NCI-H524 treated with DMSO at 0.1 percent for 48 hours (cell line): ENCODE measurements around the gene ENDOG.
A peak's percentile ranks its signal among the peaks of the same experiment; 100 is the strongest.
"Not testable (repeated sequence)": the region's sequence is repeated elsewhere in the genome, so short reads cannot be mapped to it uniquely, and the experiment has no call there.

ENCODE experiments used
- DNase-seq: peaks from one replicate; lab custom pipeline; 2025; lab: John Stamatoyannopoulos, UW

Gene ENDOG

DNA sequence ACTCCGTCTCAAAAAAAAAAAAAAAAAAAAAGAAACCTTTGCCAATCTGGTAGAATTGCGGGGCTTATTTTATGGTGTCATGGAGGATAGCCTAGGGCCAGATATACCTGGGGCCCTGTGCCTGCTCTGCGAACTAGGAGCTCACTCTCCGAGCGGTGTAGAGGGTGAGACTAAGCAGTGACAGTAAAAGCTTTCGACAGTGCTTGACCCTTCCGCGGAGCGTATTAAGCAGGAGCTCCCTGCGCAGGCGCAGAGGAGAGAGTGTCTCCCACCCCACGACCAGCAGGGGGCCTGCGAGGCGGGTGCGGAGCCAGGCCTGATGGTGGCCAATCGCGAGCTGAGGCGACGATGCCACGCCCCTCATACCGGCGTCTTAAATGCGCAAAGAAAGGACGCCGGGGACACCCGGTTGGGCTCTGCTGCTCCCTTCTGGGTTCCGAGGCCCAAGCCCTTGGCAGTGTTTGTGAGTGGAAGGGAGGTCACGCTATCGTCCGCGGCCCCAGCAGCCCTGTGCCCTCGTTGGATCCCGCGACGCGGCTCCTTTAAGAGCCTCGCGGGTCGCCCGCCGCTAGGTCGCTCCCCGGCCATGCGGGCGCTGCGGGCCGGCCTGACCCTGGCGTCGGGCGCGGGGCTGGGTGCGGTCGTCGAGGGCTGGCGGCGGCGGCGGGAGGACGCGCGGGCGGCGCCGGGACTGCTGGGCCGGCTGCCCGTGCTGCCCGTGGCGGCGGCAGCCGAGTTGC lies at the start of gene ENDOG:
Gene ENDOG (plus strand): TSS at position 402 of the 740 bp plus-strand sequence. CDS start 185 bp downstream, at position 587.
- peak; percentile 91 for DNase-seq

DNA sequence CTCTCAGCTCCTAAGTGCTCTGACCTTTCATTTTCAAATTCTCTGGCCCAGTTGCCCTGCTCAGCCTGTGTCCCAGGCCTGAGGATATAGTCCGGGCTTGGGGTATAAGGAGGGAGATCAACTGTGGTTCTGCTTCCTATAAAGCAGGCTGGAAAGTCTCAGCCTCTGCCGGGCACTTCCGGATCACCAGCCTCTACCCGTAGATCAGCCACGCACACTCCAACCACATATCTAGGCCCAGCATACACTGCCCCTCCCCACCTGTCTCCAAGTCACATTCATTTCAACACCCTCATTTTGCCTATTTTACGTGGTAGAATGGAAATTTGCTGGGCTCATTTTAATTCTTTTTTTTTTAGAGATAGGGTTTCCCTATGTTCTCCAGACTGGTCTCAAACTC lies 49.7 kb upstream of the ENDOG start:
- no peak for DNase-seq

DNA sequence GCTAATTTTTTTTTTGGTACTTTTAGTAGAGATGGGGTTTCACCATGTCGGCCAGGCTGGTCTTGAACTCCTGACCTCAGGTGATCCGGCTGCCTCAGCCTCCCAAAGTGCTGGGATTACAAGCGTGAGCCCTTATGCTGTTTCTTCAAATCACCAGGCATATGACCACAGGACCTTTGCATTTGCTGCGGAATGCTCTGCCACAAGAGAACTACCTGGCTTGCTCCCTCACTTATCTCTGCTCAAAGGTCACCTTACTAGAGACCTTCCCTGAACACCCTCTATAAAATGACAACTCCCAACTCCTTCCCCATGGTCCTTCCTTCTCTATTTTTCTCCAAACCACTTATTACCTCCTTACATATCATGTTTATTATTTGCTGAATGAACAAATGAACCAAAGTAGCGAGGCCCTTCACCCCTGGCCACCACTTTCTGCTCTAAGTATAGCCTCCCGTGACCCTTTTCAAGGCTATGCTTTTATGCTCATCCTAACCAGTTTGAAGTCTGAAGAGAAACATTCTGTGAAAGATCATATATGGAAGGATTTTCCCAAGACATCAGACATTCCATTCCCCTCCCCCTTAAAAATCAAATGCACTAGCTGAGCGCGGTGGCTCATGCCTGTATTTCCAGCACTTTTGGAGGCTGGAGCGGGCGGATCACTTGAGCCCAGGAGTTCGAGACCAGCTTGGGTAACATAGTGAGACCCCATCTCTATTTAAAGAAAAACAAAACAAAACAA lies 47.8 kb upstream of the ENDOG start:
- no peak for DNase-seq

GRCh38 chr9:128771094-128771721 lies 47.1 kb upstream of the ENDOG start:
- DNase-seq = no peak

DNA sequence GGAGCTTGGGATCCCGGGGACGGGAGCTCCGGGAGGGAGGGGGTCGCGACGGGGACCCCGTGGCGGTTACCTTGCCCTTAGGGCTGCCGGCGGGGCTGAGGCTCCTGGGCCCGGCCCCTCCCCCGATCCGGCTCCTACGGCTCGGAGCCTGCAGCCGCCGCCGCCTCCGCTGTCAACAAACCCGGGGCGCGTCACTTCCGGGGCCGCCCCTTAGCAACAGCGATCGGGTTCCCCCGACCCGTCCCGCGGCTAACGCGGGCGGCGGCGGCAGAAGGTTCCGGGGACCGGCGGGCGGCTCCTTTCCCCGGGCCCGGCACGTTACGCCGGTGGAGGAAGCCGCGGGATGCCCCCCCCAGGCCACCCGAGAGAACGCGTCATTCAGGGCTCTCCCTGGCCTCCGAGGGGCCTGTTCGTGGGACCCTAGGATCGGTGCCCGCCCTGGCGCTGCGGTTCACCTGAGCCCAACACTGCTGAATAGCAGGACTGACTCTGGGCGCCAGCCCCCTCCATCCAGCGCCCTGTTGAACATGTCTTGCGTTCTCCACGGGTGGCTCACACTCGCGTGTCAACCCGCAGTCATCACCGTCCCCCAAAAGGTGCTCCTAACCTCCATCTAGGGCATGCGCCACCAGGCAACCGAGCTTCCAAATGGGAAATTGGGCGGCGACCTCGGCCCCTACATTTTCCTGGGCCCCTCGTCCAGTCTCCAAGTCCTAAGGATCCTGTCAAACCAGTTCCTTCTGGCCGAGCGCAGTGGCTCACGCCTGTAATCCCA lies 46.4 kb upstream of the ENDOG start, which contains the start of gene ZER1:
Gene ZER1 (minus strand): TSS at position 183 of the 775 bp plus-strand sequence. CDS start 16,362 bp downstream, outside the sequence.
- DNase-seq = peak; percentile 10

DNA sequence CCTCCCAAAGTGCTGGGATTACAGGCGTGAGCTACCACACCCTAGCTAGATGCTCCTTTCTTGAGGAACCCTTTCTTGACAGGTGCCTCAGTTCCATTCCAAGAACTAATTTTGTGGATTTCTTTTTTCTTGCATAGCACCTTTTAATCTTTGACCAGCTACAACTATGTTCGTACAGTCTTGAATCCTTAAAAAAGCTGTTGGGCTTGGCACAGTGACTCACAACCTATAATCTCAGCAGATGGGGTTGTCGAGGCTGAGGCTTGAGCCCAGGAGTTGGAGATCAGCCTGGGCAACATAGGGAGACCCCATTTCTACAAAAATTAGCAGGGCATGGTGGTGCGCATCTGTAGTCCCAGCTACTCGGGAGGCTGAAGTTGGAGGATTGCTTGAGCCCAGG lies 45.3 kb upstream of the ENDOG start:
- no peak for DNase-seq

DNA sequence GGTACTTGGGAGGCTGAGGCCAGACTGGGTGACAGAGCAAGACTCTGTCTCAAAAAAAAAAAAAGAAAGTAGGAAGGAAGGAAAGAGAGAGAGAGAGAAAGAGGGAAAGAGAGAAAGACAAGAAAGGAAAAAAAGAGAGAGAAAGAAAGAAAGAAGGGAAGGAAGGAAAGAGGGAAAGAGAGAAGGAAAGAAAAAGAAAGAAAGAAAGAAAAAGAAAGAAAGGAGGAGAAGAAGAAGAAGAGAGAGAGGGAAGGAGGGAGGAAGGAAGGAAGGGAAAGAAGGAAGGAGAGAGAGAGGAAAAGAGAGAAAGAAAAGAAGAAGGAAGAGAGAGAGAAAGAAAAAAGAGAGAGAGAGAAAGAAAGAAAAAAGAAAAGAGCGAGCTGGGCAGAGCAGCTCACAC lies 43.5 kb upstream of the ENDOG start:
- no peak for DNase-seq

DNA sequence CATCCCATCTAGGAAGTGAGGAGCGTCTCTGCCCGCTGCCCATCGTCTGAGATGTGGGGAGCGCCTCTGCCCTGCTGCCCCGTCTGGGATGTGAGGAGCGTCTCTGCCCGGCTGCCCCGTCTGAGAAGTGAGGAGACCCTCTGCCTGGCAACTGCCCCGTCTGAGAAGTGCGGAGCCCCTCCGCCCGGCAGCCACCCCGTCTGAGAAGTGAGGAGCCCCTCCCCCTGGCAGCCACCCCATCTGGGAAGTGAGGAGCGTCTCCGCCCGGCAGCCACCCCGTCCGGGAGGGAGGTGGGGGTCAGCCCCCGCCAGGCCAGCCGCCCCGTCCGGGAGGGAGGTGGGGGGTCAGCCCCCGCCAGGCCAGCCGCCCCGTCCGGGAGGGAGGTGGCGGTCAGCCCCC lies 38.2 kb upstream of the ENDOG start:
- DNase-seq = not testable (repeated sequence)

GRCh38 chr9:128781187-128782070 lies 36.9 kb upstream of the ENDOG start:
- no peak for DNase-seq

- no peak for DNase-seq
These were observed 35.6 kb upstream of the ENDOG start for GRCh38 chr9:128782669-128783068.

DNA sequence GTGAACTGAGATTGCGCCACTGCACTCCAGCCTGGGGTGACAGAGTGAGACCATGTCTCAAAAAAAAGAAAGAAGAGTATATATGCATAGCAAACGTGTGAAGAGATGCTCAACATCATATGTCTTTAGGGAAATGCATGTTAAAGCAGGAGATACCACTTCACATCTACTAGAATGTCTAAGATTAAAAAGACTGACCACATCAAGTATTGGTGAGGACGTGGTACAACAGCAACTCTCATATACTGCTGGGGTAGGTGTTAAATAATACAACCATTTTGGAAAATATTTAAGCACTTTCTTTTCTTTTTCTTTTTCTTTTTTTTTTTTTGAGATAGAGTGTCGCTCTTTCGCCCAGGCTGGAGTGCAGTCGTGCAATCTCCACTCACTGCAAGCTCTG lies 32.9 kb upstream of the ENDOG start:
- no peak for DNase-seq

DNA sequence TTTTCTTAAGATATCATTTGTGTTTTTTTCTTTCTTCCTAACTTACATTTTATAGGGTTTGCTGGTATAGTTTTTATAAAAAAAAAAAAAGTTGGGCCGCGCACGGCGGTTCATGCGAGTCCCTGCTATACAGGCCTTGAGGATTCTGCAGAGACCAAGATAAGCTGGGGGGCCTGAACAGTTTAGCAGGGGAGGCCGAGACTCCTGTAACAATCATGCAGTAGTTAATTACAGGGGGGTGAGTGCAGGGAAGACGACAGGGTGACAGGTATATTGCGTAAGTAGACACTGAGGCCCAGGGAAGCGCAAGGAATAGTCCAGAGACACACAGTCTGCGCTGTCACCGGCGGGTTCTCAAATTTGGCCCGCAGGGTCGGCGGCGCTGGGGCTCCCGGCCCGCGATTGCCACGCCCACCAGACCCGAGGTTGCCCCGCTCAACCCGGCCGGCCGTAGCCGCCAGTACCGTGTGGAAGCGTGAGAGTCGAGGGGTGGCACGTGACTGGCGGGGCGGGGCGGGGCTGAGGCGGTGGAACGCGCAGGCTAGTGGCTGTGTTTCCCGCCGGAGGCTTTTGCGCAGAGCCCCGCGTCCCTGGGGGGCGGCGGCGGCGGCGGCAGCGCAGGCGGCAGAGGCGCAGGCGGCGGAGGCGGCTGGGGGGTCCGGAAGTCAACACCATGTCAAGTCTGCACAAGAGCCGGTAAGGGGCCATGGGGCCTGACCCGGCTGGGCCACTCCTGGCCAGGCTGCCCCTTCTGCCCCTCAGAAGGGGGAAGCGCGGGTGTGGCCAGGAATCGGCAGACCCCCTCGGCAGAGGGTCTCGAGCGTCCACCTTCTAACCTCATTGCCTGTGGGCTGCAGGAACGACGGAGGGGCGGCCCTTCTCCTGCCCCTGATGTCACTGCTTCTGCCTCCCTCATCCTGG lies 31.4 kb upstream of the ENDOG start, which contains the start of gene TBC1D13:
Gene TBC1D13 (plus strand): TSS at position 573 of the 921 bp plus-strand sequence. CDS start 101 bp downstream, at position 674.
- DNase-seq = peak; percentile 49

DNA sequence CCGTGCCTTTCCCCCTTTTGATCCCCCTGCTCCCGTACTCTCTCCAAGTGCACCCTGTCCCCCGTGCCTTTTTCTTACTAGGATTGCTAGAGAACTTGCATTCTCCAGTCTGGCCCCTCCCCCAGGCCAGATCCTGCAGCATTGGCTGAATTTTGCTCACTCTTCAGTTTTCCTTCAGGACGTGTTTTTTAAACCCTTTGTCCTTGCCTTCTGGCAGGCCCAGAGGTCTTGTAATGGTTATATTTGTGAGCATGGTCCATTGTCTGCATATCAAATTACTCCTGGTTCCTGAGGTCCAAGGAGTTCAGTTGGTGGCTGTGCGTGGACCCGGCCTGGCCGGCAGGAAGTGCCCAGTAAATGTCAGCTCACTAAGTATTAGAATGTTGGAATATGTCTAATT lies 30.6 kb upstream of the ENDOG start:
- no peak for DNase-seq

GRCh38 chr9:128788445-128788844 lies 29.9 kb upstream of the ENDOG start:
- DNase-seq = no peak

- DNase-seq = no peak
These were observed 27.8 kb upstream of the ENDOG start for GRCh38 chr9:128790536-128790935.

DNA sequence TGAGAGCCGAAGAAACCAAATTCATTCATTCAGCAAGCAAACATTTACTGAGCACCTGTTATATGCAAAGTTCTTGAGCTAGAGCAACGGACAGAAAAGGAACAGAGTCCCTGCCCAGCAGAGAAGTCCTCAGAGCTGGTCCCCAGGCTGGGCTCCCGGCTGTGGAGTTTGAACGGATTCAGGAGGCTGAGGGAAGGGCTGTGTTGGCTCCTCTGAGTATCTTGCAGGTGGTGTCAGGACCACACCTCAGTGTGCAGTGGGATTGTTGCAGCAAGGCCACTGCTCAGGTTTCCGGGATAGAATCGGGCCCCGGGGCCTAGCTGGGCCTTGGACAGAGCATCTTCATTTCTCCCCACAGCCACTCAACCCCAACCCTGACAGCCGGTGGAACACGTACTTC lies 26.2 kb upstream of the ENDOG start:
- no peak for DNase-seq

DNA sequence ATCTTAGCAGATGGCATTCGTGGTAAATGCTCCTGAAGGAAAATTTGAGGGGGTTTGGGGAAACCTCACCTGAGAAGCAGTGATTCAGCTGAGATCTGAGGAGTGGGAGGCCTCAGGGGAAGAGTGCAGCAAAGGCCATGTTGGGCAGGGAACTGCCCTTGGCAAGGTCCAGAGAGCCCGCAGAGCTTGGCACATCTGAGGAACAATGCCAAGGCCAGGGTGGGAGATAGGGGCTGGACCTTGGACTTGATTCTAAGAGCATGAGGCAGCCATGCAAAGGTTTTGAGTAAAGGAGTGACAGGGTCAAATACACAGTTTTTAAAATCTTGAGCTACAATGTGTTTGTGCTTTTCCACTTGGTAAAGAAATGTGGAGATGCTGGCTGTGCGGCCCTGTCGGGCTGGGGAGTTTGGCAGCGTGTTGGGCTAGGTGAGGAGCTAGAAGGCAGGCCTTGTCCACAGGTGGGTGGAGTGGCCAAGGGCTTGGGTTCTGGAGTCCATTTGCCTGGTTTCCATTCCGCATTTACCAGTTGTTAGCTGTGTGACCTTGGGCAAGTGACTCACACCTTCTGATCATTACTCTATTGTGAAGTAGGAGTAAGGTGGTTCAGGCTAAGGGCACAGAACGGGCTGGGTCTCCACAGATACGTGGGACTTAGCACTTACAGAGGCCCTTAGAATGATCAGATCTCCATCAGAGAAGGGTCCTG lies 25.2 kb upstream of the ENDOG start:
- no peak for DNase-seq

GRCh38 chr9:128794961-128795360 lies 23.3 kb upstream of the ENDOG start:
- not testable (repeated sequence) for DNase-seq

DNA sequence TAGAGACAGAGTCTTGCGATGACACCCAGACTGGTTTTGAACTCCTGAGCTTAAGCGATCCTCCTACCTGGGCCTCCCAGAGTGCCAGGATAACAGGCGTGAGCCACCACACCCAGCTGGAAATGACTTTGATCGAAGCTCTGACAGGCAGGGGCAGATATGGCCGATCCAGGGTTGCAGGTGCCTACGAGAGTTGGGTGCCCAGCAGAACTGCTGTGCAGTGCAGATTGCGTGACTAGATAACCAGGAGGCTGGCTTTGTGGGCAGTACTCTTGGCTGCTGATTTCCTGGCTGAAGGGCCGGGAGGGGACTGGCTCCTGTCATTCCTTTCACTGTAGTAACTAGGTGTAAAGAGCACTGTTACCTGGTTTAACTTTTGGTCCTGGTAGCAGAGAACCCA lies 19.4 kb upstream of the ENDOG start:
- DNase-seq = no peak
